ENCODE results near the gene C1orf174.

C1orf174 gene

DNA sequence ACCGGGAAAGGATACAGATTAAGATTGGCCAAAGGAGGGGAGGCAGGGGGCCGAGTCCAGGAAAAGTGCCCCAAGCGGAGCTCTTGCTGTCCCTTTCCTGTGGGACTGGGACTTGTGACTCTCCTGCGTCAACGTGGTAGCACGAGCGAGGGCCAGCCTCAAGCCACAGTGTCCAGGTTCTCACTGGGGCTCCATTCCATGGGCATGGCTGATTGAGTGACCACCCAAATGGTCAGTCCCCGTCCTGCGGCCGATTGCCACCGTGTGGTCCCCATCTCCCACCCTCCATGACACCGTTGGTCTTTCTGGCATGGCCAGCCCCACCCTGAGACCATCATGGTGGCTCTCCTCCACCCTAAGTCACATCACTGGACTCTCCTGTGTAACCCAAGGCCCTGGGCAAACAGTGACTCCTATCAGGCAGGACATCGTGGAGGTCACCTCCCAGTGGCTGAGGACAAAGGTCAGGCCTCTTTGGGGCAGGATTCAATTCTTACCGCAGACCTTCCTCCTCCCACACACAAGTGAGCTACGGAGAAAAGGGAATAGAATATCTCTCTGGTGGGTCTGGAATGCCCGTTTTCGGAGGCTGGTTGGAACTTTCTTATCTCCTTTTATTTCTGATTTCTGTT is 8.9 kb upstream of the C1orf174 start:
- DNase-seq, result no peak

- no peak for DNase-seq
These were observed 7.6 kb upstream of the C1orf174 start for GRCh38 chr1:3907621-3908165.

GRCh38 chr1:3907031-3907534 is 7.0 kb upstream of the C1orf174 start:
- no peak for DNase-seq

DNA sequence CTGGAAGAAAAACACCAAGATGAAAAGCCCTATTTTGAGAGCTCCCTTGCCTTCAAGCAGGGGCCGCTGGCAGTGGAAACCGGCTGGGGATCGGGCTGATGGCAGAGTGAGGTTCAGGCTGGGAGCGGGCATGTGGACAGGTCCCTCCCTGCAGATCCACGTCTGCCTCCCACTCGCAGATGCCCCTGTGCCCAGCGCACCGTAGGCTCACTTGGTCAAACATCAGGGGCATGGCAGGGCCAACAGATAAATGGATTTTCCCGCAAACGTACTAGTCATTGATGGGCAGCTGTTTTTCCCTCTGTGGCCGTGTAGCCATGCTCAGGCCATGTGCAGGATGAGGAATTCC is 6.6 kb upstream of the C1orf174 start:
- no peak for DNase-seq

- DNase-seq, result no peak
These were observed 6.0 kb upstream of the C1orf174 start for GRCh38 chr1:3905953-3906671.

- DNase-seq, result no peak
These were observed 5.3 kb upstream of the C1orf174 start for GRCh38 chr1:3905266-3905952.

- no peak for DNase-seq
These were observed 4.7 kb upstream of the C1orf174 start for GRCh38 chr1:3904843-3905185.

DNA sequence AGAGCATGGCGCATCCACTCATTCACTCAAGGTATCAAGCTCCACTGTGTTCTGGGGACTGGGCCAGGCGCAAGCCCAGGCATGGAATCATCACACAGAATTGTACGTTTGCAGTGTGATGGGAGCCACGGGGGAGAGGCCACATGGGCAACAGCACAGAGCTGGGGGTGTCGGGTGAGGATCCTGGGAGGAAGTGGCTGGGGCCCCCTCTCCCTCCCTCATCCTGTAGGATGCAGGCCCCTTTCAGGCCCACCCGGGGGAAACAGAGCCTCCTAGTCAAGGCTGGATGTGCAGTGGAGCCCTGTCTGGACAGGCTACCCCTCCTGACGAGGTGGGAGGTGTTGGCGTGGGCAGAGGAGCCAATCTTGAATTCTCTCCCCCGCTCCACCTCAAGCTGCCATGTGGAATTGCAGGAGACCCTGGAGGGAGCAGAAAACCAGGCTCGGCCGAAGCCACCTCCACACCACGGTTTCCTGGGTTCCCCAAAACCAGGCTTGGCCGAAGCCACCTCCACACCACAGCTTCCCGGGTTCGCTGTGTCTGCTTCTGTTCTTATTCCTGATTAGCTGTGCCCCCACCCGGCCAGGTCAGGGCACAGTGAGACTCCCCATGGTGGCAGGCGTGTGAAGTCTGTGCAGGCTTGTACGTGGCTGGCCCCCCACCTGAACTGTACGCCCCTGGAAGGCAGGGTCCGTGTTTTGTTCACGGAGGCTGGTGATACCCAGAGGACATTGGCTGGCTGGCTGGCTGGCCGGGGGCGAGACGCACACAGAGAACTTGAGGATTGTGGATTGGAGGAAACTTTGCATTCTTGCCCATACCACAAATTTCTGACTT is 4.2 kb upstream of the C1orf174 start:
- DNase-seq, result no peak

DNA sequence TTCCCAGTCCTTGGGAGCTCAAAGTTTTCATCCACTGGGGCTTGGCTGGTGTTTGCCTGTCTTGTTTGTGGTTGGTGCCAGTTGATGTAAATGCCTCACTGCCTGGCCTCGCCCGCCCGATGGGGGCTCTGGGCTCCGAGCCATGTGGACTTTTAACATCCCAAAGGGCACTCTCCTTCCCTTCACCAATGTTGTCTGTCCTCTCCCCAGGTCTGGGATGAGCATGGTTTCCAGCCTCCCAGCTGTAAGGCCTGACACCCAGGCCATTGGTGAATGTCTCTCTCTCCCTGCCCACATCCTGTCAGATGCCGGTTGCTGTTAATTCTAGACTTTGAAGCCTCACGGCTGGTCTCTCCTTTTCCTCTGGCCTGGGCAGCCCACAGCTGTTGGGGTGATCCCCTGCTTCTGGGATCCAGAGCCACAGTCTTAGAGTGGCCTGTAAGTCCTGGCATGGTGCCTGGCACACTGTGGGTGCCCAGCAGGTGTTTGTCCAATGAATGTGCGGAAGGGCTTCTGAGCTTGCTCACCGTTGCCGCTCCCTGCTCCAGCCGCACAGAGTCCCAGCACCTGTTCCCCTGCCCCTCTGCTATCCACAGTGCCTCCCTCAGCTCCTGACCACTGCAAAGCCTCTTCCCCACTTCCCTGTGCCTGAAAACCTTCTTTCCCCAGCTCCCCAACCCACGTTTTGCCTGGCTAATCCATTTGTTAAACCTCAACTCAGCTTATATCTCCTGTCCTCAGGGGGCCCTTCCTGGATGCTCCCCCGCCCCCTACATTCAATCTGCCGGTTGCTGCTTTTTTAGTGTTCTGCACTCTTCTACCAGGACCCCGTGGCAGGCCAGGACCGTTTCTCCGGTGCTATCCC is 3.3 kb upstream of the C1orf174 start:
- no peak for DNase-seq

DNA sequence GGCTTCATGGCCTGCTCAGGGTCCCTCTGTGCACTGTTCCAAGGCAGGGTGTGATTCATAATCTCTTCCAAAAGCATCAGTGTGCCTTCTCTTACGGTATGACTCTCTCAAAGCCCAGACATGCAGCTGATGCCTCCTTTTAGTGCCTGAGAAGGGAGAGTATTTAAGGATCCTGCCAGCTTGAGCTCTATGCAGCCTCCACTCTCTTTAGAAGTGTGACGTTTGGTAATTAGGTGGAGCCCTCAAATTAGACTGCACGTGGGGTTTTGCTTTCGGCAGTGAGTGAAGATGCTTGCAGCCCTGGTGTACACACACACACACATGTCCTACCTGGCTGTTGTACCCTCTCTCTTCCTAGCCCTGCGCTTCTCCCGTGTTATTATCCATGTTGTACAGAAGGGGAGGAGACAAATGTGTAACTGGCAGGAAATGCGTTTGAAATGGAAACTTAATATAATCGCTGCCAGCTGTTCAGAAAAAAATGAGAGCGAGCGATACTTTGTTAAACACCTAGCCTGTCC is 2.6 kb upstream of the C1orf174 start:
- no peak for DNase-seq

GRCh38 chr1:3902111-3902511 is 2.0 kb upstream of the C1orf174 start:
- no peak for DNase-seq

- peak; percentile 53 for DNase-seq
These were observed 977 bp upstream of the C1orf174 start for GRCh38 chr1:3900969-3901529.

- DNase-seq, result no peak
These were observed 320 bp downstream of the C1orf174 start for GRCh38 chr1:3899754-3900149.

DNA sequence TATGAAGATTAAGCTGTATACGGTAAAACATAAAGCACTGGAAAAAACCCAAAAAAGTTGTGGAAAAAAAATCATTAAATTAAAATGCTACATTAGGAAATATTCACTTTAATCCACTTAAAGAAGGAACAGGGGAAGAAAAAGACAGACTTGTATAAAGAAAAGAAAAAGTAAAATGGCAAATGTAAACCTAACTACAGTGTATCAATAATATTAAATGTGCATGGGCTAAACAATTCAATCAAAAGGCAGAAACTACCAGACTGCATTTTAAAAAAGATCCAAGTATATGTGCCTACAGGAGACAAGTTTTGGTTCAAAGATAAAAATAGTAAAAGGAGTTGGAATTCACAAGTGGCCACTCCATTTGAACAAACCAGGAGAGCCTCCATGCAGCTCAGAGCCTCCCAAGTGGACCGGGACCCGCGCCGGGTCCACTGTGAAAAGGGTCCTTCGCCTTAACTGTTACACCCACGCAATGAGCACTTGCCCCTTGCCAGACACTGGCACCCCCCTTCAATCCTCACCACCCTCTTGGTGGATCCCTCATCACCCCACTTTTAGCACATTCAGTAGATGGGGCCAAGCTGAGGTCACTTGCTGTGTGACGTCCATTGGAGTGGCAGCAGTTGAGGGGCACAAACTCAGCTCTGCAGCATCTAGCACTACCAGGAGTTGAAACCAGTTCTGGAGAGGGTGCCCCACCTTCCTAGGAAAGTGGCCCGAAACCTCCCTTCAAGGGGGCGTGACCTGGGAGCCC is 898 bp downstream of the C1orf174 start:
- no peak for DNase-seq

DNA sequence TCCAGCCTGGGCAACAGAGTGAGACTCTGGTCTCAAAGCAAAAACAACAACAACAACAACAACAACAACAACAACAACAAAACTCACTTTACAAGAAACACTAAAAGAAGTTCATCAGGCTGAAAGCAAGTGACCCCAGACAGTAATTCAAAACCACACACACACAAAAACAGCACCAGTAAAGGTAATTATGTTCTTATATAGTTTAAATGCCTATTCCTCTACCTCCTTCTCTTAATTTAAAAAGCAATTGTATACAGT is 1.7 kb downstream of the C1orf174 start:
- no peak for DNase-seq

DNA sequence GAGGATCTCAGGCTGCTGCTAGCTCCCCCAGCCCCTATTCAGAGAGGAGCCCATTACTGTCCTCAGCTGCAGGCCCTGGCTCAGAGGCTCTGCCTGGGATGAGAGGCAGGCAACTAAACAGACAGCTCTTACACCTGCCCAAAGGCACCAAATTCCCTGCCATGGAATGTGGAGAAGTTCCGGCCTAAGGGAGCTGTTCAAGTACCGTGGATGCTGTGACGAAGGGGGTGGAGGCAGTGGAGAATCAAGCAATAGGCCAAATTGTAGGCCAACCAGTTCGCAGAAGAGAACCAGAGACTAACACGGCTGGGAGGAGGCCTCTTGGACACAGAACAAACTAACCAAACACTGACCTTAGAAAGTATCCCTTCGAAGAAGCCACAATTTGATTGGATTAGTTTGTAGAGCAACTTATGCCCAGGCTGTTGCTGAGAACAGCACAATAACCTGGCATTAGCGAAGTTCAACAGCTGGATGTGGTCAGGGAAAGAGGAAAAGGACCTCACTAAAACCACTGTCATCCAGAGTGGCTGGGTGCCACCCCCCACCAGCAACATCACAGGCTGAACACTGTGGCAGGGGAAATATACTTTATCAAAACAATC is 3.6 kb downstream of the C1orf174 start:
- no peak for DNase-seq

- no peak for DNase-seq
These were observed 4.1 kb downstream of the C1orf174 start for GRCh38 chr1:3895951-3896325.

DNA sequence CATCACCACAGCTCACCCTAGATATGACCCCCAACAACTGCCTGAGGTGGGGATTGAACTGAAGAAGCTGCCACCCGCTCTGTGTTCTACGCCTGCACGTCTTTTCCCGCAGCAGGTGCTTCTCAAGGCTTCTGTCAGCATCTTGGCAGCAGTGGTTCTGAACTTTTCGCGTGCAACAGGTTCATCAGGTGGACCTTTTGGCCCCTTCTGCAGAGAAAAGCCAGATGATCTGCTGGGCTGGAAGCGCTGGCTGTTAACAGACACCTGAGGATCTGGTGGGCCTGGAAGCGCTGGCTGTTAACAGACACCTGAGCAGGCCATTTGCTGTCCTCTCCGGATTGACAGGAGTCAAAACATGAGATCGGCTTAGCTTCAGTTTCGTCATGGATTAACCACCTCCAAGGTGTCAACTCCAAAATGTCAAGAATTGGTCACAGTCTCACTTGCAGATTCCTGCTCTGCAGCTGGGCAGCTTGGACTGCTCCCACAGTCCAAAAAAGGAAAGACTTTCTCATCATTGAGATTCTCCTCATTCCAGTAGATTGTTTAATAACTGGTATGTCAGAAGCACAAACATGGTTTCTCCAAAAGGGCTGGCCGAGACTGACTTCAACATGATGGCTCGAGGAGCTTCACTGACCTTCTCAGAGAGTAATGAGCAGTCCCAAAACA is 4.7 kb downstream of the C1orf174 start:
- DNase-seq, result no peak

DNA sequence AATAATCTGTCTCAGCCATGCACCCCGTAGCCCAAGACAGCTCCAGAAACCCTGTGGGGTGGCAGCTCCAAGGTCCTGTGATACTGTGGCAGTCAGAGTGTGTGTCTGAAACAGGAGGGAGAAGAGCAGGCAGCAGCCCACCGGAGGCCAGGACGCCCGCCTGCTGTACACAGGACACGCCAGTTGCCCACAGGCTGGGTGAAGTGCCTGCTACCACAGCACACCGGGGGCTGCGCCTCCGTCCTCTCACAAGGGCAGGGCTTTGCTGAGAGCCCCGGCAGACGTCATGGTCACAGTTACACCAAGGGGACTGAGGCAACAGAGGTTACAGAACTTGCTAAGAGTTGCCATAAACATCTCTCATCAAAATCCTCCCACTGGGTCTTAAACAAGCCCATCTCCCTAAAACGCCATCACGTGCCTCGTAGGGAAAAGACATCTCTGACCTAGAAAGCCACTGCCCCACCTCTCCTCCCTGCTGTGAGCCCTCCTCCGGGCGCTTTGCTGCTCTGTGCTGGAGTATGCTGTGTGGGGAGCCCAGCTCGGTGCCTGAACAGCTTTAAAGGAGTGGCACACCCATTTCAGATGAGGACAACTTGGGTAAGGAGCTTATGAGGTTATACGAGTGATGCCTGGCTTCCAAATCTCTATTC is 5.3 kb downstream of the C1orf174 start:
- DNase-seq, result no peak

Measured in NCI-H187 treated with DMSO at 0.1 percent for 48 hours (cell line).